HCT116 (cell line): ENCODE results near the gene CERK. TPM values are rescaled to one million over a fixed set of nuclear protein-coding genes. Genes with fewer than 3 reads are reported as not detected.

ENCODE experiments used
- ATAC-seq: fragments of 200-7000 bp; cut with Tn5 transposase; 2 replicates; pipeline ENCODE4 v1.9.1; 2020; ENCODE audit warnings: mild to moderate bottlenecking, moderate library complexity
- BruUV-seq: library from RNA; stranded (reverse); fragments of 400-500 nt; replicated peaks from 2 replicates; lab custom pipeline; 2021; lab: Mats Ljungman, UMichigan
- CTCF ChIA-PET: fragments of 300-600 bp; sonication (Branson Sonifier 250); formaldehyde crosslinking; loops from one replicate; lab custom pipeline; 2021; ENCODE audit warnings: antibody characterized with exemption; lab: Charles Lee
- POLR2A ChIA-PET: fragments of 300-600, 350-600 bp; sonication (Branson Sonifier 250); formaldehyde crosslinking; loops from one replicate; lab custom pipeline; 2021; ENCODE audit warnings: antibody characterized with exemption; lab: Charles Lee
- RAD21 ChIA-PET, 2 experiments: fragments of 300-600 bp; sonication (Branson Sonifier 250); formaldehyde crosslinking; loops; one replicate each; lab custom pipeline; 2023; ENCODE audit warnings: low total read pairs in 2 of 2; ENCODE audit not compliant: uncharacterized antibody in 2 of 2, unreplicated experiment in 2 of 2, low non-redundant PET in 1 of 2; lab: Charles Lee
- DNase-seq: peaks from one replicate; pipeline ENCODE4 v3.0.0-alpha.2; 2010; ENCODE audit warnings: low read depth, low spot score
- H2AFZ ChIP-seq: fragments of 200-600 bp; shearing (Covaris generic), sonication (generic); 2 replicates; pipeline ENCODE4 v1.6.1; 2017; ENCODE audit warnings: low read depth, mixed run types, mixed read lengths, antibody characterized with exemption, low read length; ENCODE audit not compliant: poor library complexity, severe bottlenecking
- H3K27ac ChIP-seq: 2 replicates; pipeline ENCODE4 v1.5.1; 2012; ENCODE audit warnings: low read depth, low read length
- H3K27me3 ChIP-seq: fragments of 200-600 bp; sonication (generic); 2 replicates; pipeline ENCODE4 v1.6.1; 2016; ENCODE audit warnings: mixed run types, low read length, mixed read lengths; ENCODE audit not compliant: insufficient read depth
- H3K36me3 ChIP-seq, 2 experiments: fragments of 200-500 bp in 1 of 2; fragments of 200-600 bp in 1 of 2; sonication (Bioruptor generic) in 1 of 2; sonication (generic) in 1 of 2; 2 replicates each; pipeline versions ENCODE4 v1.5.1 to v1.6.1; 2014 to 2016; ENCODE audit warnings: low read length in 2 of 2, inconsistent platforms in 1 of 2, mixed read lengths in 1 of 2, mixed run types in 1 of 2; ENCODE audit not compliant: insufficient read depth in 2 of 2, control insufficient read depth in 1 of 2
- H3K4me1 ChIP-seq, 2 experiments: fragments of 200-600 bp in 1 of 2; sonication (generic) in 1 of 2; 2 replicates each; pipeline versions ENCODE4 v1.5.1 to v1.6.1; 2012 to 2017; ENCODE audit warnings: low read length in 2 of 2, inconsistent platforms in 1 of 2, mild to moderate bottlenecking in 1 of 2, mixed read lengths in 1 of 2, mixed run types in 1 of 2, moderate library complexity in 1 of 2; ENCODE audit not compliant: insufficient read depth in 2 of 2, control insufficient read depth in 1 of 2
- H3K4me2 ChIP-seq: fragments of 200-600 bp; sonication (generic); 2 replicates; pipeline ENCODE4 v1.6.1; 2017; ENCODE audit warnings: mixed run types, low read length, mixed read lengths
- H3K4me3 ChIP-seq, 2 experiments: fragments of 200-600 bp in 1 of 2; sonication (generic) in 1 of 2; replicated peaks in 1 of 2; 2 replicates each; pipeline ENCODE4 v1.5.1; 2011 to 2016; ENCODE audit warnings: low read length in 2 of 2, control low read depth in 1 of 2, low read depth in 1 of 2, mild to moderate bottlenecking in 1 of 2, mixed read lengths in 1 of 2, mixed run types in 1 of 2
- H3K79me2 ChIP-seq: fragments of 200-600 bp; sonication (generic); 2 replicates; pipeline ENCODE4 v1.6.1; 2017; ENCODE audit warnings: mild to moderate bottlenecking, mixed run types, low read length, moderate library complexity, mixed read lengths; ENCODE audit not compliant: insufficient read depth
- H3K9ac ChIP-seq: fragments of 200-600 bp; sonication (generic); 2 replicates; pipeline ENCODE4 v1.6.1; 2016; ENCODE audit warnings: low read length, mixed read lengths
- H3K9me2 ChIP-seq: fragments of 200-600 bp; sonication (generic), shearing (Covaris generic); 2 replicates; pipeline ENCODE4 v1.6.1; 2017; ENCODE audit warnings: mixed run types, mild to moderate bottlenecking, moderate library complexity; ENCODE audit not compliant: insufficient read depth
- H3K9me3 ChIP-seq, 2 experiments: fragments of 200-500 bp in 1 of 2; fragments of 200-600 bp in 1 of 2; sonication (Bioruptor generic) in 1 of 2; sonication (generic) in 1 of 2; 2 replicates each; pipeline ENCODE4 v1.6.1; 2014 to 2017; ENCODE audit warnings: low read length in 2 of 2, mixed read lengths in 2 of 2, inconsistent platforms in 1 of 2, low read depth in 1 of 2, mild to moderate bottlenecking in 1 of 2, mixed run types in 1 of 2, moderate library complexity in 1 of 2; ENCODE audit not compliant: control insufficient read depth in 1 of 2, insufficient read depth in 1 of 2
- H4K20me1 ChIP-seq: fragments of 200-600 bp; sonication (generic), shearing (Covaris generic); 2 replicates; pipeline ENCODE4 v1.6.1; 2017; ENCODE audit warnings: mixed run types, mild to moderate bottlenecking, moderate library complexity; ENCODE audit not compliant: insufficient read depth
- CBX3 ChIP-seq: IDR thresholded peaks from 2 replicates; pipeline ENCODE4 v1.6.1; 2012; ENCODE audit warnings: low read depth
- CEBPB ChIP-seq: IDR thresholded peaks from 2 replicates; pipeline ENCODE4 v1.6.1; 2012; ENCODE audit warnings: low read depth
- EGR1 ChIP-seq: IDR thresholded peaks from 2 replicates; pipeline ENCODE4 v1.6.1; 2012; ENCODE audit warnings: low read depth
- ELF1 ChIP-seq: IDR thresholded peaks from 2 replicates; pipeline ENCODE4 v1.6.1; 2012; ENCODE audit warnings: low read depth, borderline replicate concordance
- EZH2 ChIP-seq: fragments of 200-600 bp; sonication (generic); IDR thresholded peaks from 2 replicates; pipeline ENCODE4 v1.6.1; 2017; ENCODE audit warnings: antibody characterized with exemption, mixed run types
- EZH2phosphoT487 ChIP-seq: fragments of 200-600 bp; IDR thresholded peaks from 2 replicates; pipeline ENCODE4 v1.6.1; 2018; ENCODE audit warnings: antibody characterized with exemption, borderline replicate concordance
- FOSL1 ChIP-seq: IDR thresholded peaks from 2 replicates; pipeline ENCODE4 v1.6.1; 2012; ENCODE audit warnings: low read depth
- POLR2A ChIP-seq: IDR thresholded peaks from 2 replicates; pipeline ENCODE4 v1.7.0; 2011; ENCODE audit warnings: borderline replicate concordance; ENCODE audit not compliant: insufficient read depth, insufficient read length; ENCODE audit errors: extremely low read depth
- RAD21 ChIP-seq: IDR thresholded peaks from 2 replicates; pipeline ENCODE4 v1.6.1; 2012; ENCODE audit warnings: low read depth, mild to moderate bottlenecking
- REST ChIP-seq: IDR thresholded peaks from 2 replicates; pipeline ENCODE4 v1.6.1; 2012; ENCODE audit warnings: low read depth
- SIN3A ChIP-seq: IDR thresholded peaks from 2 replicates; pipeline ENCODE4 v1.6.1; 2012; ENCODE audit warnings: low read depth
- SRF ChIP-seq: IDR thresholded peaks from 2 replicates; pipeline ENCODE4 v1.6.1; 2012; ENCODE audit warnings: low read depth
- TCF7L2 ChIP-seq: IDR thresholded peaks from 2 replicates; pipeline ENCODE4 v1.7.0; 2011; ENCODE audit warnings: borderline replicate concordance, inconsistent platforms; ENCODE audit not compliant: insufficient read depth, insufficient read length; ENCODE audit errors: extremely low read depth
- YY1 ChIP-seq: IDR thresholded peaks from 2 replicates; pipeline ENCODE4 v1.6.1; 2011; ENCODE audit warnings: low read length, low read depth, moderate library complexity, mild to moderate bottlenecking; ENCODE audit not compliant: insufficient replicate concordance; ENCODE audit errors: extremely low read depth
- ZBTB33 ChIP-seq: IDR thresholded peaks from 2 replicates; pipeline ENCODE4 v1.6.1; 2011; ENCODE audit warnings: mild to moderate bottlenecking, low read length, moderate library complexity; ENCODE audit not compliant: insufficient replicate concordance; ENCODE audit errors: extremely low read depth
- ZFX ChIP-seq: fragments of 450-650 bp; IDR thresholded peaks from 2 replicates; pipeline ENCODE4 v1.6.1; 2017
- ZNF274 ChIP-seq: fragments of 200-500 bp; sonication (Bioruptor generic); IDR thresholded peaks from 2 replicates; pipeline ENCODE4 v1.6.1; 2014; ENCODE audit warnings: mild to moderate bottlenecking, low read depth, low read length, inconsistent platforms
- intact Hi-C: fragments of 100-400 bp; cut with micrococcal nuclease; formaldehyde crosslinking; loops from 2 replicates; pipeline ENCODE4 v1.10.0; 2022
- total RNA-seq: library from RNA; stranded (reverse); gene quantifications from one replicate; pipeline ENCODE4 v1.2.1, GENCODE V29; 2021; ENCODE audit not compliant: unreplicated experiment
- TF ChIP-seq, protein P1 (sequence below), 3 experiments: fragments of 200-600 bp in 1 of 3; sonication (generic) in 1 of 3; IDR thresholded peaks in 2 of 3; conservative IDR thresholded peaks in 1 of 3; 2 replicates each; pipeline ENCODE4 v1.5.1; 2012 to 2017; ENCODE audit warnings: low read depth in 2 of 3, low read length in 2 of 3, antibody characterized with exemption in 1 of 3, borderline replicate concordance in 1 of 3, control low read depth in 1 of 3, mild to moderate bottlenecking in 1 of 3, mixed read lengths in 1 of 3, mixed run types in 1 of 3, moderate library complexity in 1 of 3; ENCODE audit not compliant: insufficient read depth in 1 of 3
- TF ChIP-seq, protein P2 (sequence below): IDR thresholded peaks from 2 replicates; pipeline ENCODE4 v1.6.1; 2012

Gene CERK
- total RNA-seq, 1 experiment from 2014 or later, result 35.0 TPM

DNA sequence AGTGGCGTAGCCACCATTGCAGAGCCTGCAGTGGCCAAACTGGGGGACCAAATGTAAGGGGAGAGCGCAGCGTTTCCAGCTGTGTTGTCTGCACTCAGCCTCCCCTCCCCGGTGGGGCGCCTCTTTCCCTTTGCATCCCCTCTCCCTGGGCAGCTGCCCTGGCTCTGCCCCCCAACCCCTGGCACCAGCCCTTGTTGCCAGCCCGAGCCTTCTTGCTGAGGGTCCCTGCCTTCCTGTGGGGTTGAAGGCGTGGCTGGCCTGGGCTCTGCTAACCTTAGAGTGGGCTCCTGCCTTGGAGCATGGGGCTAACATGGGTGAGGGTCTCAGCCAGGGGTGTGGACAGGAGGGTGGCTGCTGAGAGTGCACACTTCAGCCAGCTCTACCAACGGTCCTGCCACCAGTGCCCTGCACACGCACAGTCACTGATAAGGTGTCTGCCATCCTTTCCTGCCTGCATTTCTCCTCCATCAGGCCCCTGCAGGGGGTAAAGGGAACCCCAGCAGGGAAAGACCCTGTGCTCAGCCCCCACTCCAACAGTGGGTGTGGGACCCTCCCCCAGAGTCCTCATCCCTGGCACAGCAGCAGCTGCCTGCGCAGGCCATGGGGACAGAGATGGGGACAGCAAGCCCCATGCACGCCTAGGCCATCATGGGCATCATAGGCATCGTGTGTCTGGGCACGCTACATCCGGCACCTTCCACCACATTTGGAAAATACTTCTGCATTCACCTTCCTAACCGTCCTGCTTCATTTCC, 43.5 kb downstream of the CERK start:
- BruUV-seq, result no TSS peak
- ChIA-PET POLR2A (no interaction called here), RAD21 (no interaction called here), CTCF (no interaction called here)
- intact Hi-C loops, result no loop called here
- Histone ChIP-seq H3K4me1 (no peaks in the 10 kb centered on the region), H4K20me1 (no peaks in the 10 kb centered on the region), H3K79me2 (no peaks in the 10 kb centered on the region), H3K9me3 (no peaks in the 10 kb centered on the region), H2AFZ (no peak overlapping the region), H3K9me2 (no peaks in the 10 kb centered on the region), H3K4me3 (no peak overlapping the region), H3K4me2 (no peak overlapping the region), H3K27me3 (no peaks in the 10 kb centered on the region), H3K36me3 (peaks cover 13 to 33% of the 10 kb centered on the region in 2 experiments), H3K27ac (no peak overlapping the region), H3K9ac (no peak overlapping the region)
- DNase-seq (no peak), ATAC-seq (no peak)
- TF ChIP-seq REST (no peak), ZNF274 (no peak), SIN3A (no peak), FOSL1 (no peak), YY1 (no peak), EZH2phosphoT487 (no peak), CEBPB (no peak), POLR2A (no peak), ZBTB33 (no peak), ELF1 (no peak), RAD21 (no peak), EZH2 (no peak), TCF7L2 (no peak), SRF (no peak), ZFX (no peak), CBX3 (no peak), EGR1 (no peak)
- TF ChIP-seq, protein P1, sequence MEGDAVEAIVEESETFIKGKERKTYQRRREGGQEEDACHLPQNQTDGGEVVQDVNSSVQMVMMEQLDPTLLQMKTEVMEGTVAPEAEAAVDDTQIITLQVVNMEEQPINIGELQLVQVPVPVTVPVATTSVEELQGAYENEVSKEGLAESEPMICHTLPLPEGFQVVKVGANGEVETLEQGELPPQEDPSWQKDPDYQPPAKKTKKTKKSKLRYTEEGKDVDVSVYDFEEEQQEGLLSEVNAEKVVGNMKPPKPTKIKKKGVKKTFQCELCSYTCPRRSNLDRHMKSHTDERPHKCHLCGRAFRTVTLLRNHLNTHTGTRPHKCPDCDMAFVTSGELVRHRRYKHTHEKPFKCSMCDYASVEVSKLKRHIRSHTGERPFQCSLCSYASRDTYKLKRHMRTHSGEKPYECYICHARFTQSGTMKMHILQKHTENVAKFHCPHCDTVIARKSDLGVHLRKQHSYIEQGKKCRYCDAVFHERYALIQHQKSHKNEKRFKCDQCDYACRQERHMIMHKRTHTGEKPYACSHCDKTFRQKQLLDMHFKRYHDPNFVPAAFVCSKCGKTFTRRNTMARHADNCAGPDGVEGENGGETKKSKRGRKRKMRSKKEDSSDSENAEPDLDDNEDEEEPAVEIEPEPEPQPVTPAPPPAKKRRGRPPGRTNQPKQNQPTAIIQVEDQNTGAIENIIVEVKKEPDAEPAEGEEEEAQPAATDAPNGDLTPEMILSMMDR (IDR thresholded peaks at IDR 0.05 in 2 of 3, conservative IDR thresholded peaks at IDR 0.05 in 1 of 3; ENCODE audit: borderline replicate concordance in 1 of 3, insufficient read depth in 1 of 3, low read depth in 2 of 3, low read length in 2 of 3), result no peak
- TF ChIP-seq, protein P2, sequence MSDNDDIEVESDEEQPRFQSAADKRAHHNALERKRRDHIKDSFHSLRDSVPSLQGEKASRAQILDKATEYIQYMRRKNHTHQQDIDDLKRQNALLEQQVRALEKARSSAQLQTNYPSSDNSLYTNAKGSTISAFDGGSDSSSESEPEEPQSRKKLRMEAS, result no peak
